Peyer's patch (tissue), 4 donors: ENCODE measurements around the gene HNRNPL. TPM values are rescaled to one million over a fixed set of nuclear protein-coding genes. Genes with fewer than 3 reads are reported as not detected.

ENCODE experiments used
- DNase-seq, 3 donors: peaks; one replicate each; pipeline ENCODE4 v3.0.0-alpha.2; 2017 to 2019
- H3K27ac ChIP-seq, 4 donors: fragments of 200-600 bp; sonication (generic); one replicate each; pipeline ENCODE4 v1.5.1; 2016 to 2019
- H3K27me3 ChIP-seq, 2 donors: fragments of 200-600 bp; sonication (generic); one replicate each; pipeline ENCODE4 v1.5.1; 2019
- H3K36me3 ChIP-seq, 3 donors: fragments of 200-600 bp; sonication (generic); one replicate each; pipeline ENCODE4 v1.5.1; 2016 to 2019
- H3K4me1 ChIP-seq, 4 donors: fragments of 200-600 bp; sonication (generic); one replicate each; pipeline ENCODE4 v1.5.1; 2016 to 2019
- H3K4me3 ChIP-seq, 4 donors: fragments of 200-600 bp; sonication (generic); 1 replicate in 3 of 4; 2 replicates in 1 of 4; pipeline ENCODE4 v1.5.1; 2016 to 2019; ENCODE audit warnings: mild to moderate bottlenecking in 1 of 4
- H3K9me3 ChIP-seq, 4 donors: fragments of 200-600 bp; sonication (generic); one replicate each; pipeline ENCODE4 v1.5.1; 2016 to 2019; ENCODE audit warnings: mild to moderate bottlenecking in 1 of 4
- CTCF ChIP-seq, 6 experiments: fragments of 450-650 bp in 4 of 6; fragments of 200-600 bp in 2 of 6; sonication (generic) in 1 of 6; IDR thresholded peaks; one replicate each; pipeline ENCODE4 v1.5.1; 2017 to 2019; ENCODE audit warnings: antibody characterized with exemption in 6 of 6, mild to moderate bottlenecking in 3 of 6, moderate library complexity in 1 of 6
- POLR2A ChIP-seq, 2 donors: fragments of 450-650 bp; IDR thresholded peaks; one replicate each; pipeline ENCODE4 v1.5.1; 2017; ENCODE audit warnings: antibody characterized with exemption in 2 of 2, mild to moderate bottlenecking in 2 of 2, moderate library complexity in 2 of 2
- total RNA-seq, 4 donors: library from RNA; depleted of rRNA; stranded (reverse); fragments of >200 nt; gene quantifications; one replicate each; pipeline ENCODE4 v1.1.0, GENCODE V29; 2016

HNRNPL gene
- total RNA-seq, 4 donors from 2014 or later, result 149 to 229 (median 186) TPM

DNA sequence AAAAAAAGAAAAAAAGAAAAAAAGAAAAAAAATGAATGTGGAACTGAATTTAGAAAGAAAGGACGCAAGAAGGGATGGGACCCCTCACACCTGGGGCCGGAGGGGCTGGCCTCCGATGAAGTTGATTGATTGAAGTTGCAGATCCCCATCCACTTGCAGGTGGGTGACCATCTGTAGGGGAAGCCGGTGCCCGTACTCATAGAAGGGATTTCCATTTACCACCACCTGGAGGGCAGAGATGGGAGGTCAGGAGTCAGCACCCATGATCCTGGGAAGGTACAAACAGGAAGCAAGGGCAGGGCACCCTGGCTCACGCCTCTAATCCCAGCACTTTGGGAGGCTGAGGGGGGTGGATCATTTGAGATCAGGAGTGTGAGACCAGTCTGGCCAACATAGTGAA, 43.4 kb downstream of the HNRNPL start:
- TF ChIP-seq POLR2A (IDR thresholded peaks at IDR 0.05), result no peak
- TF ChIP-seq CTCF (IDR thresholded peaks at IDR 0.05), result no peak
- H3K36me3 ChIP-seq, result peaks cover 0 to 59% (median 0%) of the 10 kb centered on the region in 3 donors
- DNase-seq, result no peak
- H3K9me3 ChIP-seq, result no peaks in the 10 kb centered on the region
- H3K27me3 ChIP-seq, result no peaks in the 10 kb centered on the region
- peaks cover 0 to 8% (median 0%) of the 10 kb centered on the region in 4 donors for H3K4me1 ChIP-seq
- H3K4me3 ChIP-seq, result no peak overlapping the region
- peak overlapping the region in 1 of 4 donors; percentile 30 for H3K27ac ChIP-seq

GRCh38 chr19:38805180-38805579, 44.6 kb downstream of the HNRNPL start:
- peaks cover 0 to 62% (median 0%) of the 10 kb centered on the region in 3 donors for H3K36me3 ChIP-seq
- H3K27ac ChIP-seq, result peak overlapping the region in 2 of 4 donors; percentile 35 to 72
- H3K4me1 ChIP-seq, result peaks cover 0 to 8% (median 0%) of the 10 kb centered on the region in 4 donors
- no peak for DNase-seq
- H3K4me3 ChIP-seq, result no peak overlapping the region
- TF ChIP-seq POLR2A (IDR thresholded peaks at IDR 0.05), result no peak
- no peak for TF ChIP-seq CTCF (IDR thresholded peaks at IDR 0.05)
- no peaks in the 10 kb centered on the region for H3K9me3 ChIP-seq
- H3K27me3 ChIP-seq, result no peaks in the 10 kb centered on the region

GRCh38 chr19:38803543-38803942, 46.2 kb downstream of the HNRNPL start:
- TF ChIP-seq POLR2A (IDR thresholded peaks at IDR 0.05) (no peak), CTCF (IDR thresholded peaks at IDR 0.05) (no peak)
- H3K36me3 ChIP-seq, result peaks cover 0 to 62% (median 0%) of the 10 kb centered on the region in 3 donors
- no peaks in the 10 kb centered on the region for H3K9me3 ChIP-seq
- no peak overlapping the region for H3K4me3 ChIP-seq
- peaks cover 0 to 5% (median 0%) of the 10 kb centered on the region in 4 donors for H3K4me1 ChIP-seq
- no peaks in the 10 kb centered on the region for H3K27me3 ChIP-seq
- H3K27ac ChIP-seq, result no peak overlapping the region
- DNase-seq, result no peak

DNA sequence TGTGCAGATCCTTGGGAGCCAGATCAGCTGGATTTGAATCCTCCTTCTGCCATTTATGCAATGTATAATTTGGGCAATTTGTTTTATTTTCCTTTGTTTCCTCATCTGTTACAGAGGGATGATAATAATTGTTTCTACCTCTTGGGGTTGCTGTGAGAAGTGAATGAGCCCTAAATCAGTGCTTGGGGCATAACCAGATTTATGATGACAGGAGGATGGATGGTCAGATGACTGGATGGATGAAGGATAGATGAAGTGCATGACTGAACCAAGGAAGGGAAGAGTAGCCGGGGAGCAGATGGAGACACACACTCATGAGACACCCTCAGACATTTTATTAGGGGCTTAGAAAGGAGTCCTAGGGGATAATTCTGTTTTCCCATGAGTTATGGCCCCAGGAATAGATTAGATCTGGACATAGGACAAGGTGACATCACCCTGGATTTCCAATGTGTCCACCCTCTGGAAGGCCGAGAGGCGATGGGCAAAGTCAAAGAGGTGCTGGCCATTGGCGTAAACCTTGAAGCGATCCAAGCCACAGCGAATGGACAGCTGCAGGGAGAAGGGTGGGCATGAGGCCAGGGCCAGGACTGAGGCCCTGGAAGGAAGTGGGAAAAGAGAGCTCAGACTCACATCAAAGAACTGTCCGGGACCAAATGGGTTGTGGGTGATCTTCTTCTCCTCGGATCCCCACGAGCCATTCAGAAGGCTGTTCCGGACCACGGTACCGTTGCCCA, 48.3 kb downstream of the HNRNPL start:
- Histone ChIP-seq H3K9me3 (no peaks in the 10 kb centered on the region), H3K4me3 (no peak overlapping the region), H3K27ac (no peak overlapping the region), H3K36me3 (peaks cover 0 to 52% (median 0%) of the 10 kb centered on the region in 3 donors), H3K4me1 (no peaks in the 10 kb centered on the region), H3K27me3 (no peaks in the 10 kb centered on the region)
- DNase-seq, result no peak
- TF ChIP-seq CTCF (IDR thresholded peaks at IDR 0.05) (no peak), POLR2A (IDR thresholded peaks at IDR 0.05) (no peak)

DNA sequence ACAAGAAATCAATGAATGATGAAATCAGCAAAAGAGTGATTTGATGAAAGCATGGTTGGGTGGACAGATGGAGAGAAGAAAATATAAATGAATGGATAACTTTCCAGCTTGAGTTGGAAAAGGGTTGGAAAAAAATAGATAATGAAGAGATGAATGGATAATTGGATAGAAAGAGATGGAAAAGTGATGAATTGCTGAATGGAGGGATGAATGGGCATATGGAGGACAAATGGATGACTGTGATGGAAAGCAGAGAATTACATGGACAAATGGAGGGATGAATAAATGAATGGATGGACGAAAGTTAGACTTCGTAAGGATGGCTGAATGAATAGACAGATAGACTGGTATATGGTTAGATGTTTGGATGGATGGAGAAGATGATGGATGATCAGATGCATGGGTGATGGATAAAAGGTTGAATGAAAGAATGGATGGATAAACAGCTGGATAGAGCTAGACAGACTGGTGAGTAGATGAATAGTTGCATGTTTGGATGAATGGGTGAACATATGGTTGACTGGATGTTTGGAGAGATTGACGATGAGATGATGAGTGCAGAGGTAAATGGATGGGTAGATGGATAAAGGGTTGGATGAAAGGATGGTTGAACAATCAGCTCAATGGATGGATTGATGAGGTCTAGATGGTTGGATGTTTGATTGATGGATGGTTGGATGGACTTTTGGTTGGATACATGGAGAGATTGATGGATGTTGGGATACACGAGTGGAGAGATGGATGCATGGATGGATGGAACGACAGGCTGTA, 49.0 kb downstream of the HNRNPL start:
- TF ChIP-seq POLR2A (IDR thresholded peaks at IDR 0.05) (peak in 1 of 2 donors; percentile 23), CTCF (IDR thresholded peaks at IDR 0.05) (no peak)
- Histone ChIP-seq H3K4me1 (no peaks in the 10 kb centered on the region), H3K36me3 (peaks cover 0 to 45% (median 0%) of the 10 kb centered on the region in 3 donors), H3K27ac (no peak overlapping the region), H3K4me3 (no peak overlapping the region), H3K9me3 (no peaks in the 10 kb centered on the region), H3K27me3 (no peaks in the 10 kb centered on the region)
- no peak for DNase-seq
